Upper lobe of left lung (tissue), 4 donors: ENCODE results near the gene RNF214.

Experiments
- EP300 ChIP-seq, 4 donors: sonication (generic); formaldehyde crosslinking; IDR thresholded peaks; one replicate each; pipeline ENCODE4 v1.5.1; 2017; ENCODE audit warnings: antibody characterized with exemption in 4 of 4, control low read depth in 2 of 4
- POLR2AphosphoS5 ChIP-seq, 2 donors: sonication (generic); formaldehyde crosslinking; IDR thresholded peaks; one replicate each; pipeline ENCODE4 v1.5.1; 2017; ENCODE audit warnings: antibody characterized with exemption in 2 of 2

DNA sequence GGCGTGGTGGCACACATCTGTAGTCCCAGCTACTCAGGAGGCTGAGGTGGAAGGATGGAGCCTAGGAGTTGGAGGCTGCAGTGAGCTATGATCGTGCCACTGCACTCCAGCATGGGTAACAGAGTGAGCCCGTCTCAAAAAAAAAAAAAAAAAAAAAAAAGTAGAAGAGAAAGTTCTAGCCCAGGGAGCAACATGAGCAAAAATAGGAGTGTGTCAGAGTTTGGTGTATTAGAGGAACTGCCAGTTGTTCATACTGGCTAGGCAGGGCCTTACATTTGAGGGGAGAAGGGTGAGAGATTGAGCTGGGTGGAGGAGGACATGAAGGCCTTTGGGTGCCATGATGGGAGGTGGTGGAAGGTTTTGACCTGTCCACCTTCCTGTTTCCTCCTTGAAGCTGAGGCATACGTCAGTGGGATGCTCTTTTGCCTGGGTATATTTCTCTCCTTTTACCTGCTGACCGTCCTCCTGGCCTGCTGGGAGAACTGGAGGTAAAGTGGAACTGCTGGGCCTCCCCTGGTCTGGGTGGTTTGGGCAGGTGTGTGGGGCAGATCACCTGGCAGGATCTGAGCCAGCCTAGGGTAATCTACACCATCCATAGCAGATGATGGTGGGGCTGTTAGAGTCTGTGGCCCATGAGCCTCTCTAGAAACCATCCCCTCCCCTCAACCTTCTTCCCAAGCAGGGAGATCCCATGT is 46.6 kb upstream of the RNF214 start:
- TF ChIP-seq EP300 (IDR thresholded peaks at IDR 0.05): no peak
- TF ChIP-seq POLR2AphosphoS5 (IDR thresholded peaks at IDR 0.05): no peak
